Transverse colon (tissue), 3 donors: ENCODE measurements around the gene KLHDC8A.

ENCODE experiments used
- CTCF ChIP-seq, 5 experiments: fragments of 200-600 bp in 3 of 5; fragments of 450-650 bp in 2 of 5; sonication (generic) in 3 of 5; IDR thresholded peaks; 1 replicate in 2 of 5; 2 replicates in 3 of 5; pipeline ENCODE4 v1.5.1; 2016 to 2017; ENCODE audit warnings: antibody characterized with exemption in 5 of 5, inconsistent platforms in 3 of 5, mild to moderate bottlenecking in 2 of 5, moderate library complexity in 1 of 5
- EP300 ChIP-seq: sonication (generic); formaldehyde crosslinking; IDR thresholded peaks from one replicate; pipeline ENCODE4 v1.6.1; 2017; ENCODE audit warnings: antibody characterized with exemption, low read depth

GRCh38 chr1:205325334-205325884 is 31.3 kb downstream of the KLHDC8A start:
- TF ChIP-seq CTCF (IDR thresholded peaks at IDR 0.05) (peak; percentile 71 to 82 (median 78)), EP300 (no peak)
